GM12872 (cell line): ENCODE results near the gene LCN2.

Source experiments
- TF ChIP-seq, protein P1 (sequence below): IDR thresholded peaks from 3 replicates; pipeline ENCODE4 v1.5.1; 2011; ENCODE audit warnings: low read depth, mild to moderate bottlenecking, low read length, moderate library complexity; ENCODE audit not compliant: insufficient read depth

Gene LCN2

DNA sequence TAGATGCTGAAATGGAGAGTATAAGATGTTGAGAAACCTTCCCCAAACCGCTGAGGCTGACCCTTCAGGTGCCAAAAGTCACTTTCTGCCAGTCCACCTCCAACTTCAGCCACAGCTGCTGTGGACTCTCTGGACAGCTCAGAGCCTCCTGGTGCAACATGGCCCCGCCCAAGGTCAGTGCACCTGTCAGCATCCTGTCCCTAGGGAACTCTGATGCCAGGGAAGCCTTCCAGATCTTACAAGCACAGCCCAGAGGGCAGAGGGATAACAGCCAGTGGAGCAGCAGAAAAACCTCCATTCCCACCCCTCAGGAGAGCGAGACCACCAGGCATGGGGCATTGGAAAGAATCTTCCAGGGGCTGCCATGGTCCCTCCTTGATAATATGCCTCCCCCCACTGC, 11.3 kb upstream of the LCN2 start:
- TF ChIP-seq, protein P1, sequence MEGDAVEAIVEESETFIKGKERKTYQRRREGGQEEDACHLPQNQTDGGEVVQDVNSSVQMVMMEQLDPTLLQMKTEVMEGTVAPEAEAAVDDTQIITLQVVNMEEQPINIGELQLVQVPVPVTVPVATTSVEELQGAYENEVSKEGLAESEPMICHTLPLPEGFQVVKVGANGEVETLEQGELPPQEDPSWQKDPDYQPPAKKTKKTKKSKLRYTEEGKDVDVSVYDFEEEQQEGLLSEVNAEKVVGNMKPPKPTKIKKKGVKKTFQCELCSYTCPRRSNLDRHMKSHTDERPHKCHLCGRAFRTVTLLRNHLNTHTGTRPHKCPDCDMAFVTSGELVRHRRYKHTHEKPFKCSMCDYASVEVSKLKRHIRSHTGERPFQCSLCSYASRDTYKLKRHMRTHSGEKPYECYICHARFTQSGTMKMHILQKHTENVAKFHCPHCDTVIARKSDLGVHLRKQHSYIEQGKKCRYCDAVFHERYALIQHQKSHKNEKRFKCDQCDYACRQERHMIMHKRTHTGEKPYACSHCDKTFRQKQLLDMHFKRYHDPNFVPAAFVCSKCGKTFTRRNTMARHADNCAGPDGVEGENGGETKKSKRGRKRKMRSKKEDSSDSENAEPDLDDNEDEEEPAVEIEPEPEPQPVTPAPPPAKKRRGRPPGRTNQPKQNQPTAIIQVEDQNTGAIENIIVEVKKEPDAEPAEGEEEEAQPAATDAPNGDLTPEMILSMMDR: no peak

DNA sequence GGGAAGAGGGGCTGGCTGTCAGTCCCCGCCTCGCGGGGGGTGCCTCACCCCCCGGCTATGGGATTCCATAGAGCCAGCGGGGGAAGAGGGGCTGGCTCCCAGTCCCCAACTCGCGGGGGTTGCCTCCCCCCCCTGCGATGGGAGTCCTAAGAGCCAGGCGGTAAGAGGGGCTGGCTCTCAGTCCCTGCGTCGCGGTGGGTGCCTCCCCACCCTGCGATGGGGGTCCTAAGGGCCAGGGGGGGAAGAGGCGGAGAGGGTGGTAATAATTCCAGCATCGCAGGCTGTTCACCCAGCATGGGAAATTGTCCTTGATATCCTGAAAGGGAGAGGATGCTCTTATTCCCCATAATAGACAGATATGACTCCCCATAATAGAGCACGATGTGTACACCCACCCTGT, 9.6 kb upstream of the LCN2 start:
- TF ChIP-seq, protein P1: no peak

DNA sequence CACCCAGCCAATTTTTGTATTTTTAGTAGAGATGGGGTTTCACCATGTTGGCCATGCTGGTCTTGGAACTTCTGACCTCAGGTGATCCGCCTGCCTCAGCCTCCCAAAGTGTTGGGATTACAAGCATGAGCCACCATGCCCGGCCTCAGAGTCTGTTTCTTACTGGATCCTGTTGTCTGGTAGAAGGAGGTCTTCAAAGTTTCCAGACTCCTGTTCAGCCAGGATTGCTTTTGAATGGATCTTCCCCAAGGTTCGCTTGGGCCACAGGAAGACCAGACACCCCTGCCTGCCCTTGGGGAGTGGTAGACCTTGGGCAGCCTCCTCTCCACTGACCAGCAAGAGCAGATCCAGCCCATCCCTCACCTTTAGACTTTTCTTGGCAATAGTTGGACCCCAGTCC, 7.6 kb upstream of the LCN2 start:
- TF ChIP-seq, protein P1: no peak

DNA sequence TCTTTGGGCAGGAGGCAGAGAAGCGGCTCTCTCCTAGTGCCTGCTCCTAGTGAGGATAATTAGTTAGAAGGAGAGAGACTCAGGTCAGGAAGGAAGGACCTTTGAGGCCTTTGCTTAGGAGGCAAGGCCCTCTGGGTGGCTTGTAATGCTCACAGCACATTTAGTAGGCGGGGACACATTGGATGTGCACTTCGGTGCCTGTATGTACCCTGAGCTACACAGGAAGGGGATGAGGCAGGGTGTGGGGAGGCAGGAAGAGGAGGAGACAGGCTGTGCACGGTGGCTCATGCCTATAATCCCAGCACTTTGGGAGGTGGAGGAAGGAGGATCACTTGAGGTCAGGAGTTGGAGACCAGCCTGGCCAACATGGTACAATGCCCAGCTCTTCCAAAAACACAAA, 7.2 kb upstream of the LCN2 start:
- TF ChIP-seq, protein P1: no peak

DNA sequence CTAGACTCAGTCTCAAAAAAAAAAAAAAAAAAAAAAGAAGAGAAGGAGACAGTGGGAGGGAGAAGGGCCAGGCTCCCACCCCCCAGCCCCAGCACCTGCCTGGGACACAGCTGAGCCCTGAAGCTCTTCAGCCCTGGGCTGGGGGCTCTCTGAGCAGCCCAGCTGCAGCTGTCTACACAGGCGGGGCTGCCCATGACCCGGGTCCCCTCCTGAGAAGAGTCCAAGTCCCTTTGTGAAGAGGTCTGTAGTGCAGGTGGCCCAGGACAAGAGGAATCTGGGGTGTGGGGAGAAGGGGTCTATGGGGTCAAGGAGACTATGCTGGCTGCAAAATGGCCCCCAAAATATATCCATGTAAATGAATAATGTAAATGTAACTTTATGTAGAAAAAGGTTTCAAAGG, 6.7 kb upstream of the LCN2 start:
- TF ChIP-seq, protein P1: no peak

DNA sequence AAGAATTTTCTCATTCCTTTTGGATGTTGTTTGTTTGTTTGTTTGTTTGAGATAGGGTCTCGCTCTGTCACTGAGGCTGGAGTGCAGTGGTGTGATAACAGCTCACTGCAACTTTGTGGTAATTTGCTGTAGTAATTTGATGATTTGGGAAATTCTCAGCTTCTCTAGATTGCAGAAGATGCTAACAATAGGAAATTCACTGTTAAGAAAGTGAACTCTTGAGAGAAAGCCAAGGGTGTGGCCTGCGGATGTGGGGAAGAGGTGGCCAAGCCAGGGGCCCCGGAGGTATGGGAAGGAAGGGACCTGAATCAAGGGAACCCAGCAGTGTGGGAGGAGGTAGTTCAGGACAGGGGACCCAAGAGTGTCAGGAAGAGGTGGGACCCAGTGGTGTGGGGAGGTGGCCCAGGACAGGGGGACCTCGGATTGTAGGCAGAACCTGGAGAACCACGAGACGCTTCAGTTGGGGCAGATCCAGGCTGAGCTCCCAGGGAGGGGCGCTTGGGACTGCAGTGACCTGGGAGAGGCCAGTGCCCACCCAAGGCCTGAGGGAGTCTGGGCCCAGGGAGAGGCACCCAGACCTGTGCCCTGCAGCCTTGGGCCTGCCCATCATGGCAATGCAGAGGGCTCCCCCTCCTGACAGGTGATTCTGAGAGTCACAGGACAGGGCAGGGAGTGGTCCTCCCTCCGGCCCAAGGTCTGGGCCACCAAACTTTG, 5.6 kb upstream of the LCN2 start:
- TF ChIP-seq, protein P1: no peak

DNA sequence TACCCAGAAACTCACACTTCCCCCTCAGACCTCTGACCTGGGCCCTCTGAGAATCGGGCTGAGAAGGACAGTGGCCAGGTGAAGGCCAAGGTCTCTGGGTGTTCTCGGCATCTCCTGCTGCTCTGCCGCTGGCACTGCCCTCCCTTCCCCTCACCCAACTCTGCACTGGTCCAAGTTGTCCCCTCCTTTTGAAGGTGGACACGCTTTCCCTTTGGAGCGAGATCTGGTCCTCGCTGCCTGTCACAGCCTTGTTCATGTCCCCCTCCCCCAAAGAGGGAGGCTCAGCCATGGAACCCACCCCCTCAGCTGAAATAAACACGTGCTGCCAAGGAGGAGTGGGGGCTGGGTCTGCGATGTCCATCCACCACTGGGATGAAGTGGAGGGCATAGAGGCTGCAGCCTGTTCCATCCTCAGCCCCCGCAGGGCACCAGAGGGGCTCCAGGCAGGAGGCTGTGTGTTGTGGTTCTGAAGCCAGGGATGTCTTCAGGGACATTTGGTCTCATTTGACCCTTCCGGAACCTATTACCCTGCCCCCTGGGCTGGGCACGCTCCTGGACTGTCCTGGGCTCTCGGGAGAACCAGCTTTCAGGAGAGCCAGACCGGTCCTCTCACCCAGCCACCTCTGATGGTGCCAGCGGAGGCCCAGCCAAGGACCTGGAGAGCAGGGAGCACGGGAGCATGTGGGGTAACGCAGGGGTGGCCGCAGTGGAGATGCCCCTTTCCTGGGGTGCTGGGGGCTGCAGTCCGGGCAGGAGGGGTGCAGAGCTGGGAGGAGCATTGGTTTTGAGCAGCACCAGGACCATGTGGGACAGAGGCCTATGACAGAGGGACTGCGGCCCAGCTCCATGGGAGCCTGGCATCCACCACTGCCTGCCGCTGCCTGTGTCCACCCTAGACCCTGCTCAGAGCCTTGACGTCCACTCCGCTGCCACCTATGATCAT, 4.7 kb upstream of the LCN2 start:
- TF ChIP-seq, protein P1: no peak
